DMS 273 (cell line): ENCODE data around the gene GOLPH3.
A peak's percentile ranks its signal among the peaks of the same experiment; 100 is the strongest.

ENCODE experiments used
- DNase-seq: peaks from one replicate; lab custom pipeline; 2025; ENCODE audit not compliant: unreplicated experiment; lab: John Stamatoyannopoulos, UW

GOLPH3 gene

DNA sequence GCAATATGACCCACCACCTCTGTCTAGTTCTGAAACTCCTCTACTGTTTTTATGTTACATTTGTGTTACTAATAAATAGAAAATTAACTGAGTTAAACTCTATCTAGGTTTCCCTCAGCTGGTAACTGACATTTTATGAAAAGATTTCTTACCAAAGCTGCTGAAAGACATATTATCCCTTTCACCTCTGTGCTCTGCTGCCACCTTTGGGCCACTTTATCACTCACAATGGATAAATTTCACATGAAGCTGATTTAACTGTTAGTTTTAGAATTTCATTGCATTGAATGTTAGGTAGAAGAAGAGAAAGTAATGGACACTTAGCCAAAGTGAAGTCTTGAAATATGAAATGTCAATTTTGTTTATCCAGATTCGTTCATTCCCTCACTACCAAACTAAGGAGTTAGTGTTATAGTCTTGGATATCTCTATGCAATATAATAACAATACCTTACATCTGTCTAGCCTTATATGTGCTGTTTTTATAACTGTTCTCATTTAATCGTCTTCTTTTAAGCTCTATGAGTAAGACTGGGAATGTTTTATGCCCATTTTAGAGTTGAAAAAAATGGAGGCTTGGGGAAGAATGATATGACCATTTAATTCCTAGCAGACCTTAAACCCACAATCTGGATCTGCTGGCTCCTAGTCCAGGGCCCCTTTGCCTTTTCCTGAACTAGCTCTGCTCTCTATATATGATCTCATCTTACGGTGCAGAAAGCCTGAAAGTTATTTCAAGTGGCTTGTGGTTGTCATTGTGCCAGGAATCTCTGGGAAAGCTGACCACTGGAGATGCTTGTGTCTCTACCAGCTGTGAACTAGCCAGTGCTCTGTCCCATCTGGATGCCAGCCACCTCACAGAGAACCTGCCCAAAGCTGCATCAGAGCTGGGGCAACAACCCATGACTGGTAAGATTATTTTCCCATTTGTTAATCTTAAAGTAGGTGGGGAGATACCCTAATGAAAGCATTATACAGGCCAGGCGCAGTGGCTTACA, 97.1 kb downstream of the GOLPH3 start:
- DNase-seq, result peak; percentile 73
